Natural killer cell (primary cell): Measurements from ENCODE around the gene SMC2. TPM values are rescaled to one million over a fixed set of nuclear protein-coding genes. Genes with fewer than 3 reads are reported as not detected.

Experiments used
- ATAC-seq, 3 donors: fragments of 150-1000 bp in 2 of 3; fragments of 200-7000 bp in 1 of 3; cut with Tn5 transposase; 1 replicate in 1 of 3; 2 replicates in 2 of 3; pipeline ENCODE4 v1.10.0; 2021; ENCODE audit warnings: mild to moderate bottlenecking in 2 of 3, moderate library complexity in 2 of 3
- DNase-seq, 2 donors: peaks; one replicate each; pipeline versions ENCODE4 v3.0.0 to v3.0.0-alpha.2; 2013 to 2021; ENCODE audit warnings: mixed read lengths in 1 of 2
- H3K27ac ChIP-seq: one replicate; pipeline ENCODE4 v1.5.1; 2013; ENCODE audit warnings: mild to moderate bottlenecking, low read length
- H3K27me3 ChIP-seq: one replicate; pipeline ENCODE4 v1.6.1; 2013; ENCODE audit warnings: low read length; ENCODE audit not compliant: control insufficient read depth, insufficient read depth
- H3K36me3 ChIP-seq: one replicate; pipeline ENCODE4 v1.6.1; 2013; ENCODE audit warnings: low read length; ENCODE audit not compliant: control insufficient read depth, insufficient read depth
- H3K4me1 ChIP-seq: one replicate; pipeline ENCODE4 v1.6.1; 2013; ENCODE audit warnings: low read length; ENCODE audit not compliant: control insufficient read depth, insufficient read depth
- H3K4me3 ChIP-seq: one replicate; pipeline ENCODE4 v1.5.1; 2013; ENCODE audit warnings: low read length
- H3K9me3 ChIP-seq: one replicate; pipeline ENCODE4 v1.6.1; 2013; ENCODE audit warnings: low read length; ENCODE audit not compliant: control insufficient read depth, insufficient read depth
- H3K27ac Mint-ChIP-seq, 2 donors: one replicate each; pipeline ENCODE4 v1.8.0; 2022; ENCODE audit warnings: mild to moderate bottlenecking in 2 of 2, mixed read lengths in 2 of 2, moderate library complexity in 1 of 2
- H3K27me3 Mint-ChIP-seq, 2 donors: one replicate each; pipeline ENCODE4 v1.8.0; 2022; ENCODE audit warnings: low read depth in 2 of 2, mixed read lengths in 2 of 2
- H3K36me3 Mint-ChIP-seq: one replicate; pipeline ENCODE4 v1.8.0; 2022; ENCODE audit warnings: mixed read lengths
- H3K4me1 Mint-ChIP-seq, 2 donors: one replicate each; pipeline ENCODE4 v1.8.0; 2022; ENCODE audit warnings: mixed read lengths in 2 of 2
- H3K4me3 Mint-ChIP-seq: one replicate; pipeline ENCODE4 v1.8.0; 2022; ENCODE audit warnings: mild to moderate bottlenecking, moderate library complexity, mixed read lengths
- H3K9me3 Mint-ChIP-seq, 2 donors: one replicate each; pipeline ENCODE4 v1.8.0; 2022; ENCODE audit warnings: mixed read lengths in 2 of 2
- WGBS: methylation state at CpG from one replicate; pipeline ENCODE4 v1.1.7; 2013; ENCODE audit warnings: missing lambda C conversion rate; ENCODE audit not compliant: insufficient coverage; 5-methylcytosine and 5-hydroxymethylcytosine counted together
- intact Hi-C: fragments of 100-400 bp; cut with micrococcal nuclease; formaldehyde crosslinking; loops from one replicate; pipeline ENCODE4 v1.14.2; 2022
- total RNA-seq, 4 donors: library from RNA; stranded (reverse); fragments of 120-200 nt in 1 of 4; gene quantifications; one replicate each; pipeline versions ENCODE4 v1.2.3 to v1.2.4, GENCODE V29; 2013 to 2022
- TF ChIP-seq, protein P1 (sequence below): fragments of 200-600 bp; IDR thresholded peaks from one replicate; pipeline ENCODE4 v1.8.0; 2022; ENCODE audit warnings: antibody characterized with exemption

SMC2 gene
- total RNA-seq, 3 donors from 2014 or later (not counting 1 experiment from before 2014, with no cell fraction given), result 6.7 to 9.9 (median 9.5) TPM

DNA sequence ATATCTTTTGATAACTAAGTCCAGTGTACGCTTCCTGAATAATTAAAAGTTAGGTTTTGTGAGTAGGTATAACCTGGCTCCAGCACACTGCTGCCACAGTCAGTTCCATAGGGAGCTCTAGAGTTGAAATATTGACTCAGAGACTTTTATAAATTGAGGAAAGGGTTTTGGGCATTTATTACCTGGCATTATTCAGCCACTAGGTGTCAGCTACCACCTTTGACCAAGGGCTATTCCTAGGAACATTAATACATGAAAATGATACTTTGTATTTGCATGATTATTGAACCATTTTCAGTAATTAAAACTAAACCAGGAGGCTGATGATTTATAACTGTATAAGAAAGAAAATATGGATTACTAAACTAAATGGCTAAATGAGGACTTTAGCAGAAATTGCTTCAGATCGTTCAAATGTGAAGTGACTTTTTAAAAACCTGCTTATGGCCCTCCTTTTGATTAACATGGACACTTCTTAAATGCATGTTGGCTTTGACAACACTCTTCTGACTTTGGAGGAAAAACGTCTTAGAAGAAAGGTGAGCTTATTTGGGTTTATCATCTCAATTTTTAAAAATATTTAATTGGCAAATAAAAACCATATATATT is 83.0 kb downstream of the SMC2 start:
- Mint-ChIP-seq H3K27me3 (no peaks in the 10 kb centered on the region), H3K4me3 (no peak overlapping the region), H3K27ac (no peak overlapping the region), H3K36me3 (no peaks in the 10 kb centered on the region), H3K9me3 (no peaks in the 10 kb centered on the region), H3K4me1 (no peaks in the 10 kb centered on the region)
- TF ChIP-seq, protein P1, sequence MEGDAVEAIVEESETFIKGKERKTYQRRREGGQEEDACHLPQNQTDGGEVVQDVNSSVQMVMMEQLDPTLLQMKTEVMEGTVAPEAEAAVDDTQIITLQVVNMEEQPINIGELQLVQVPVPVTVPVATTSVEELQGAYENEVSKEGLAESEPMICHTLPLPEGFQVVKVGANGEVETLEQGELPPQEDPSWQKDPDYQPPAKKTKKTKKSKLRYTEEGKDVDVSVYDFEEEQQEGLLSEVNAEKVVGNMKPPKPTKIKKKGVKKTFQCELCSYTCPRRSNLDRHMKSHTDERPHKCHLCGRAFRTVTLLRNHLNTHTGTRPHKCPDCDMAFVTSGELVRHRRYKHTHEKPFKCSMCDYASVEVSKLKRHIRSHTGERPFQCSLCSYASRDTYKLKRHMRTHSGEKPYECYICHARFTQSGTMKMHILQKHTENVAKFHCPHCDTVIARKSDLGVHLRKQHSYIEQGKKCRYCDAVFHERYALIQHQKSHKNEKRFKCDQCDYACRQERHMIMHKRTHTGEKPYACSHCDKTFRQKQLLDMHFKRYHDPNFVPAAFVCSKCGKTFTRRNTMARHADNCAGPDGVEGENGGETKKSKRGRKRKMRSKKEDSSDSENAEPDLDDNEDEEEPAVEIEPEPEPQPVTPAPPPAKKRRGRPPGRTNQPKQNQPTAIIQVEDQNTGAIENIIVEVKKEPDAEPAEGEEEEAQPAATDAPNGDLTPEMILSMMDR, result no peak
- H3K4me1 ChIP-seq, result no peaks in the 10 kb centered on the region
- intact Hi-C loops, result no loop called here
- no peak overlapping the region for H3K4me3 ChIP-seq
- 87% methylated on average over 3 of the region's 3 CpGs for WGBS
- H3K27ac ChIP-seq, result no peak overlapping the region
- H3K9me3 ChIP-seq, result no peaks in the 10 kb centered on the region
- DNase-seq (peak in 1 of 2 donors; percentile 10), ATAC-seq (no peak)
- H3K36me3 ChIP-seq, result no peaks in the 10 kb centered on the region
- no peaks in the 10 kb centered on the region for H3K27me3 ChIP-seq

GRCh38 chr9:104177676-104178075 is 83.6 kb downstream of the SMC2 start:
- no peaks in the 10 kb centered on the region for H3K27me3 Mint-ChIP-seq
- TF ChIP-seq, protein P1, result no peak
- H3K4me1 Mint-ChIP-seq, result no peaks in the 10 kb centered on the region
- H3K4me3 Mint-ChIP-seq, result no peak overlapping the region
- H3K4me3 ChIP-seq, result no peak overlapping the region
- DNase-seq (no peak), ATAC-seq (no peak)
- H3K36me3 Mint-ChIP-seq, result no peaks in the 10 kb centered on the region
- H3K27me3 ChIP-seq, result no peaks in the 10 kb centered on the region
- H3K9me3 Mint-ChIP-seq, result no peaks in the 10 kb centered on the region
- H3K4me1 ChIP-seq, result no peaks in the 10 kb centered on the region
- H3K9me3 ChIP-seq, result no peaks in the 10 kb centered on the region
- no peak overlapping the region for H3K27ac ChIP-seq
- no peak overlapping the region for H3K27ac Mint-ChIP-seq
- intact Hi-C loops, result no loop called here
- no peaks in the 10 kb centered on the region for H3K36me3 ChIP-seq
